ENCODE data around the gene COL18A1. TPM values are rescaled to one million over a fixed set of nuclear protein-coding genes. Genes with fewer than 3 reads are reported as not detected.
"Not testable (repeated sequence)": the region's sequence is repeated elsewhere in the genome, so short reads cannot be mapped to it uniquely, and the experiment has no call there.

COL18A1 gene
- total RNA-seq, 1 donor from 2014 or later, result 515 TPM

DNA sequence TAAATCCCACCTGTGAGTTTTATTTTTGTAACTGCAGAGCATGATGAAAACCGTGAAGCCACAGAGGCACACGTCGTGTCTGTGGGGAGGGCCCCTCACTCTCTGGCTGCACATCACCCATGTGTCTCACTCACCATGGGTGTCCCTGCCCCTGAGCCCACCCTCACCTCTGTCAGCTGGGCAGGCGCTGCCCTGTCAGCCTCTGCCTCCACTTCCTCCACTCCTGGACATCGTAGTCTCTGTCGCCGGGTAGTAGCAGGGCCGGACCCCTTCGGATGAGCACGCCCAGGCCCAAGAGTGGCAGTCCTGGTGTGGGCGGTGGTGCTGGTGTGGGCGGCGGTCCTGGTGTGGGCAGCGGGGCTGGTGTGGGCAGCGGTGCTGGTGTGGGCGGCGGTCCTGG is 37.3 kb downstream of the COL18A1 start:
- no peak overlapping the region for H3K4me3 Mint-ChIP-seq (ENCODE audit: unreplicated experiment)
- no peak for TF ChIP-seq CTCF (IDR thresholded peaks at IDR 0.05)
- no peak overlapping the region for H3K27ac Mint-ChIP-seq (ENCODE audit: unreplicated experiment)
- H3K9me3 Mint-ChIP-seq (ENCODE audit: unreplicated experiment), result peaks cover 2% of the 10 kb centered on the region
- no peaks in the 10 kb centered on the region for H3K27me3 Mint-ChIP-seq (ENCODE audit: unreplicated experiment)
- H3K4me1 Mint-ChIP-seq (ENCODE audit: unreplicated experiment), result peaks cover 20% of the 10 kb centered on the region
- no peak for DNase-seq (ENCODE audit: extremely low spot score, unreplicated experiment)
- peaks cover 7% of the 10 kb centered on the region for H3K36me3 Mint-ChIP-seq (ENCODE audit: unreplicated experiment)

- not testable (repeated sequence) for H3K36me3 Mint-ChIP-seq (ENCODE audit: unreplicated experiment); H3K27me3 Mint-ChIP-seq (ENCODE audit: unreplicated experiment); H3K27ac Mint-ChIP-seq (ENCODE audit: unreplicated experiment); H3K9me3 Mint-ChIP-seq (ENCODE audit: unreplicated experiment); H3K4me3 Mint-ChIP-seq (ENCODE audit: unreplicated experiment); DNase-seq (ENCODE audit: extremely low spot score, unreplicated experiment)
- peaks cover 26% of the 10 kb centered on the region for H3K4me1 Mint-ChIP-seq (ENCODE audit: unreplicated experiment)
These were observed 38.0 kb downstream of the COL18A1 start for GRCh38 chr21:45442686-45443594.

DNA sequence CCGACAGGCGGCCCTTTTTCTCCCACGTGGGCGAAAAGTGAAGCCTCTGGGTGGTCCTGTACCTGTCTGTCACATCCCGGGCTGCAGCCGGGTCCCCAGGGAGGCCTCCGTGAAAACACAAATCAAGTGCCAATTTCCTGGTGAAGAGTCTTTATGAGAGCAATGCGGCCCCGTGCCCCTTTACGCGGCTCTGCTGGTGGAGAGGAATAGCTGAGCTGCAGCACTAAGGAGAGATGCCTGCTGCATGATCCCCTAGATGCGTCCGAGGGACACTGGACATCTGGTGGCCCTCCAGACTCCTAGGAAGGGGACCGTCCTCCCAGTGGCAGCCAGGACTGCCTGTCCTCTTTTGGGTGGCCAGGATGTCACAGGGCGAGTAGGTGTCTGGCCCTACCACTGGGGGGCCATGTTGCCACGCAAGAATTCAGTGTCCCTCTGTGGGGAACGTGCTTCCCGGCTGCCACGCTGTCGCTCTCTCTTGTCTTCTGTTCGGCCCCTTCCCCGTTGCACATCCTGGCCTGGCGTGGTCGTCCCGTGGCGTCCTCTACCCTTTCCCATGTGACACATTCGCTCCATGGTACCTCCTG is 38.7 kb downstream of the COL18A1 start:
- DNase-seq (ENCODE audit: extremely low spot score, unreplicated experiment), result no peak
- no peak overlapping the region for H3K27ac Mint-ChIP-seq (ENCODE audit: unreplicated experiment)
- no peak overlapping the region for H3K4me3 Mint-ChIP-seq (ENCODE audit: unreplicated experiment)
- H3K9me3 Mint-ChIP-seq (ENCODE audit: unreplicated experiment), result peaks cover 6% of the 10 kb centered on the region
- H3K4me1 Mint-ChIP-seq (ENCODE audit: unreplicated experiment), result peaks cover 29% of the 10 kb centered on the region
- H3K36me3 Mint-ChIP-seq (ENCODE audit: unreplicated experiment), result peaks cover 12% of the 10 kb centered on the region
- TF ChIP-seq CTCF (IDR thresholded peaks at IDR 0.05), result no peak
- H3K27me3 Mint-ChIP-seq (ENCODE audit: unreplicated experiment), result no peaks in the 10 kb centered on the region

GRCh38 chr21:45444385-45444784 is 39.4 kb downstream of the COL18A1 start:
- TF ChIP-seq CTCF (IDR thresholded peaks at IDR 0.05), result no peak
- peaks cover 28% of the 10 kb centered on the region for H3K4me1 Mint-ChIP-seq (ENCODE audit: unreplicated experiment)
- H3K27me3 Mint-ChIP-seq (ENCODE audit: unreplicated experiment), result no peaks in the 10 kb centered on the region
- no peak overlapping the region for H3K27ac Mint-ChIP-seq (ENCODE audit: unreplicated experiment)
- H3K9me3 Mint-ChIP-seq (ENCODE audit: unreplicated experiment), result peaks cover 6% of the 10 kb centered on the region
- DNase-seq (ENCODE audit: extremely low spot score, unreplicated experiment), result no peak
- peaks cover 12% of the 10 kb centered on the region for H3K36me3 Mint-ChIP-seq (ENCODE audit: unreplicated experiment)
- H3K4me3 Mint-ChIP-seq (ENCODE audit: unreplicated experiment), result no peak overlapping the region

DNA sequence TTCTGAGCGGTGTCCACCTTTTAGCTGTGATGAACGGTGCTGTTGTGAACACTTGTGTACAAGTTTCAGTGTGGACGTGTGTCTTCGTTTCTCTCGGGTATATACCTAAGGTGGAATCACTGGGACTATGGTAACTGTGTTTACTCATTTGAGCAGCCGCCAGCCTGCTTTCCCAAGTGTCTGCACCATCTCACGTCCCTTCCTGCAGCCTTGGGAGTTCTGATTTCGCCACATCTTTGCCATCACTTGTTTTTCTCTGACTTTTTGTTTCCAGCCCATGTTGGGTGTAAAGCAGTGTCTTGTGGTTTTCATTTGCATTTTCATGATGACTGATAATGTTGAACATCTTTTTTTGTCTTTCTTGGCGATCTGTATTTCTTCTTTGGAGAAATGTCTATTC is 40.4 kb downstream of the COL18A1 start:
- DNase-seq (ENCODE audit: extremely low spot score, unreplicated experiment), result no peak
- no peak overlapping the region for H3K4me3 Mint-ChIP-seq (ENCODE audit: unreplicated experiment)
- H3K4me1 Mint-ChIP-seq (ENCODE audit: unreplicated experiment), result peaks cover 28% of the 10 kb centered on the region
- H3K27me3 Mint-ChIP-seq (ENCODE audit: unreplicated experiment), result no peaks in the 10 kb centered on the region
- H3K27ac Mint-ChIP-seq (ENCODE audit: unreplicated experiment), result no peak overlapping the region
- no peak for TF ChIP-seq CTCF (IDR thresholded peaks at IDR 0.05)
- peaks cover 6% of the 10 kb centered on the region for H3K9me3 Mint-ChIP-seq (ENCODE audit: unreplicated experiment)
- peaks cover 12% of the 10 kb centered on the region for H3K36me3 Mint-ChIP-seq (ENCODE audit: unreplicated experiment)

Measured in osteocyte (in vitro differentiated cells).